Activated naive CD4-positive, alpha-beta T cell treated with anti-CD3 and anti-CD28 coated beads, Interleukin-2, amount 10 ng/mL, durations not matched to agents 7 days and 5 days (primary cell): ENCODE results near the gene PUM2.
"Not testable (repeated sequence)": the region's sequence is repeated elsewhere in the genome, so short reads cannot be mapped to it uniquely, and the experiment has no call there.

ENCODE experiments used
- CTCF ChIA-PET: fragments of 350-600 bp; sonication (Branson Sonifier 250); formaldehyde crosslinking; loops from one replicate; lab custom pipeline; 2021; ENCODE audit warnings: antibody characterized with exemption; lab: Charles Lee
- DNase-seq: peaks from one replicate; pipeline ENCODE4 v3.0.0-alpha.2; 2020
- H3K27ac Mint-ChIP-seq: one replicate; pipeline ENCODE4 v1.8.0; 2021; ENCODE audit warnings: mild to moderate bottlenecking, moderate library complexity, mixed read lengths
- H3K27me3 Mint-ChIP-seq: one replicate; pipeline ENCODE4 v1.8.0; 2021; ENCODE audit warnings: mild to moderate bottlenecking, mixed read lengths
- H3K36me3 Mint-ChIP-seq: one replicate; pipeline ENCODE4 v1.8.0; 2021; ENCODE audit warnings: mixed read lengths
- H3K4me1 Mint-ChIP-seq: one replicate; pipeline ENCODE4 v1.8.0; 2021; ENCODE audit warnings: mixed read lengths
- H3K4me3 Mint-ChIP-seq: one replicate; pipeline ENCODE4 v1.8.0; 2021; ENCODE audit warnings: mild to moderate bottlenecking, moderate library complexity, mixed read lengths
- H3K9me3 Mint-ChIP-seq: one replicate; pipeline ENCODE4 v1.8.0; 2021; ENCODE audit warnings: mixed read lengths

PUM2 gene

DNA sequence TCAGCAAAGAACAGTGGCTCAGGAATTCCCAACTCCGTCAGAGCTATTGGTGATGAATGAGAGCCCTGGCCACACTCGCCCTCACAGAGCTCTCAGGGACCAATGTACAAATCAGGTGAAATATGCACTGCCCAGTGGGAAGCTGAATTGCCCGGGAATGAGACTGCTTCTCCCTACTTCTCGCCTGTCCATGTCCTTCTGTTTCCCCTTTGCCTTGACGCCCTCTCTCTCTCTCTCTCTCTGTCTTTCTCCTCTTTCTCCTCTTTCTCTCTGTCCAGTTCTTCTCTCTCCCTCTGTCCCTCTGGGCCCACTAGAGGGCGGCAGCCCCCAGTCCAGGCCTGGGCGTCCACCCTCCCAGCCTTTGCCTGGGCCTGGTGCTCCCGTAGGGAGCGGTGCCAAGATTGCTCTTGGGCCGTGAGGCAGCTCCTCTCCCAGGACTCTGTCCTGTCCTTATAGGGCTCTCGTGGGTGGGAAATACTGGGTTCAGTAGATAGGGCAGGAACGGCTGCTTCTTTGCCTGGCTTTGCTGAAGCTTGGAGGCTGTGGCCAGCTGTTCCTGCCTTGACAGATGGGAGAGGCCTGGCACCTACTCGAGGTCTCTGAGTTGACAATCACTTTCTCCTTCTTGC lies 28.4 kb upstream of the PUM2 start:
- H3K27me3 Mint-ChIP-seq = peaks cover 39% of the 10 kb centered on the region
- no peak overlapping the region for H3K4me3 Mint-ChIP-seq
- no peaks in the 10 kb centered on the region for H3K9me3 Mint-ChIP-seq
- H3K36me3 Mint-ChIP-seq = no peaks in the 10 kb centered on the region
- CTCF ChIA-PET = interaction anchor here (0.7 to 2.1 kb wide), 5 partner anchors 27 to 53 kb away, joined by 3 to 14 read pairs (median 3); no protein-coding TSS in a partner anchor
- no peak overlapping the region for H3K27ac Mint-ChIP-seq
- DNase-seq = no peak
- H3K4me1 Mint-ChIP-seq = peaks cover 3% of the 10 kb centered on the region

DNA sequence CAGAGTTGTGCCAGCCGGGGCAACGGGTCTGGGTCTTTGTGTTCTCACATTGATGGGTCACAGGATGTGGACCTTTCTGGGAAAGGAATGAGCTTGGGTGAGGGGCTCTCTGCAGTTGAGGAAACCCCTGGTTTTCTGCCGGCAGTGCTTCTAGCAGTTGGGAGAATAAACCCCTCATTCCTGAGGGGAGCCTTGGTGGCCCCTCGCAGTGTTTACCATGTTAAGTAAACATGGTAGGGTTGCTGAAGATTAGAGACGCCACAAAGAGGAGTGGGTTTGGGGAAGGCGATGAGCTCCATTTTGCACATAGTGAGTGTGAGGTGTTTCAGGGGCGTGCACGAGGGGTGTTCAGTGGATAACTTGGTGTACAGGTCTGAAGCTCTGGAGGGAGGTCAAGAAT lies 27.7 kb upstream of the PUM2 start:
- Mint-ChIP-seq H3K36me3 (no peaks in the 10 kb centered on the region), H3K9me3 (no peaks in the 10 kb centered on the region), H3K4me1 (peaks cover 3% of the 10 kb centered on the region), H3K27me3 (peaks cover 43% of the 10 kb centered on the region), H3K27ac (no peak overlapping the region), H3K4me3 (no peak overlapping the region)
- CTCF ChIA-PET = interaction anchor here (0.7 to 2.1 kb wide), 3 partner anchors 27 to 46 kb away, joined by 3 to 14 read pairs (median 5); no protein-coding TSS in a partner anchor
- no peak for DNase-seq

DNA sequence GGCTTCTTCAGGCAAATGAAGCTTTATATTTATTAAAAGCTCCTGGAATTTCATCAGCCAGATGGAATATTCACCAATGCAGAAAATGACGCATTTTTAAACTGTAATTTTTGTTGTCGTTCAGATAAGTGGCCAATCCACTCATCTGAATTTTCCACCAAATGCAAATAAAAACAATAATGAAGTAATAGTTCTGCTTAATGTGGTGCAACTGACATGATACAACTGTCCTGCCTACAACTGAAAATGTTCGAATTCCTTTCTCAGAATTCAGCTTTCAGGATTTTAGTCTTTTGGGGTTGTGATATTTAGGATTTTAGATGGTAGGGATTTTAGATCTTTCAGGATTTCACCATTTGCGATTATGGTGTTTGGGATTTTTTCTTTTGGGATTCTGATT lies 27.1 kb upstream of the PUM2 start:
- no peaks in the 10 kb centered on the region for H3K4me1 Mint-ChIP-seq
- no peaks in the 10 kb centered on the region for H3K36me3 Mint-ChIP-seq
- CTCF ChIA-PET = interaction anchor here (2.1 kb wide), 1 partner anchor 33 kb away, joined by 14 read pairs; no protein-coding TSS in a partner anchor
- H3K9me3 Mint-ChIP-seq = no peaks in the 10 kb centered on the region
- DNase-seq = no peak
- no peak overlapping the region for H3K4me3 Mint-ChIP-seq
- no peak overlapping the region for H3K27ac Mint-ChIP-seq
- peaks cover 45% of the 10 kb centered on the region for H3K27me3 Mint-ChIP-seq

DNA sequence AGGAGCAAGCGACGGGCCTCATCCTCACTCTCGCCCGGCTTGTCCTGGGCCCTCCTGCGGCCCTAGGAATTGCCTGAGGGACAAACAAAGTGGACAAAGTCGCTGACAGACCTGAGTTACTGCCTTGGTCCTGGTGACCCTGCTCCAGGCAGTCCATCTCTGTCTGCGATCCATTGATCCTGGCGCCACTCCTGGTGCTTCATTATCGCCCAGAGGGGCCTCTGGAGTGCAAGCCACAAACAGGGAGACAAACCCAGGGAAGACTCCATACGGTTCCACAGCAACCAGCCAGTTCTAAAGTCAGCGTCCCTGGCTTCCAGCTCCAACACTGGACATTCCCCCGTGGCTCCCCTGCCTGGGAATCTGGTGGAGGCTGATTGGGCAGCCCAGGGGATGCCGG lies 24.3 kb upstream of the PUM2 start:
- CTCF ChIA-PET, DNase-seq, H3K36me3 Mint-ChIP-seq, H3K4me3 Mint-ChIP-seq, H3K4me1 Mint-ChIP-seq, H3K27ac Mint-ChIP-seq, H3K9me3 Mint-ChIP-seq: not testable (repeated sequence)
- H3K27me3 Mint-ChIP-seq = peaks cover 50% of the 10 kb centered on the region

DNA sequence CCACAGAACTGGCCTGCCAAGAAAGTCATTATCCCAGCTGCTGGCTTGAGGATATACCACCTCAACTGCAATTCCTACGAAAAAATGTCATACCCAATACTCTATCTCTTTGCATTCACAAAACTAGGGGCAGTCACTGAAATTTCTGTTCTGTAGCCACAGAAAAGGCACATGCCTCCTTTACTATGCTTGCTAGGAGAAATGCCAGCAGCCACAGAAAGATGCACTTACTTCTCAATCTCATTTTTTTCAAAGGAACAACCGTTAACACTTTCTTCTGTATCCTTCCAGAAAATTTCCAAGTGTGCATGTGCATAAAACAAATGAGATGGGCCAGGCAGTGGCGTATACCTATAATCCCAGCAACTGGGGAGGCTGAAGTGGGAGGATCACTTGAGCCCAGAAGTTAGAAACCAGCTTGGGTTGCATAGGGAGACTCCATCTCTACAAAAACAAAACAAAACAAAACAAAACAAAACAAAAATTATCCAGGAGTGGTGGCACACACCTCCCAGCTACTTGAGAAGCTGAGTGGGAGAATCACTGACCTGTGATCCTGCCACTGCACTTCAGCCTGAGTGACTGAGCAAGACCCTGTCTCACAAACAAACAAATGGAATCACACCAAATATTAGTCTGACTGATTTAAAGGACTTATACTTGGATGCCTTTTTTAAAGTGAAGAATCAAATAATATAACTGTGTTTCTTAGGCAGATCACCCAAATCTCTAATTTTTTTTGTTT lies 22.4 kb upstream of the PUM2 start:
- Mint-ChIP-seq H3K36me3 (peaks cover 3% of the 10 kb centered on the region), H3K4me3 (no peak overlapping the region), H3K27ac (no peak overlapping the region), H3K4me1 (no peaks in the 10 kb centered on the region), H3K9me3 (peaks cover 18% of the 10 kb centered on the region), H3K27me3 (peaks cover 45% of the 10 kb centered on the region)
- no peak for DNase-seq
- CTCF ChIA-PET = no interaction called here

DNA sequence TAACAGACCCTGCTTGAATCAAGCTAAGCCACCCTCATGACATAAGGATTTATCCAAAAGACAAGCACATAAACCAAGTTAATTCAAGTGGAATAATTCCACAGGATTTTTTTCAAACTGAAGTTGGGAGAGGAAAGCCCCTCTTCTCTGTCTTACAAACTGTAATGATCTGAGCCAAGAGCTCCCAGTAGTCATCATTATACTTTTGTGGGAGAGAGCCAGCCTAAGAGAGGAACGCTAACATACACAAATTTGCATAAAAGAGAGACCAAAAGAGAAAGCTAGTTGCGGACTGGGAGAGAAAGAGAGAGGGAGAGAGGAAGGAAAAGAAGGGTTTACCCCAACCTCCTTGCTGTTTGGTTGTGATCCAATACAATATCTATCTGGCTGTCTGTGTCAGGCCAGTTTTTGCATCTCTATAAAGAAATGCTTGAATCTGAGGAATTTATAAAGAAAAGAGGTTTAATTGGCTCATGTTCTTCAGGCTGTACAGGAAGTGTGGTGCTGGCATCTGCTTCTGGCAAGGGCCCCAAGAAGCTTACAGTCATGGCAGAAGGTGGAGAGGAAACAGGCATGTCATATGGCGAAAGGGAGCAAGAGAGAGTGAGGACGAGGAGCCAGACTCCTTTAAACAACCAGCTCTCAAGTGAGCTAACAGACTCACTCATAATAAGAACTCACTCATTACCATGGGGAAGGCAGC lies 20.8 kb upstream of the PUM2 start:
- peaks cover 10% of the 10 kb centered on the region for H3K36me3 Mint-ChIP-seq
- H3K27ac Mint-ChIP-seq = no peak overlapping the region
- DNase-seq = no peak
- peaks cover 6% of the 10 kb centered on the region for H3K4me1 Mint-ChIP-seq
- H3K27me3 Mint-ChIP-seq = peaks cover 40% of the 10 kb centered on the region
- CTCF ChIA-PET = interaction anchor here (0.6 to 0.9 kb wide), 4 partner anchors 10 to 47 kb away, joined by 3 read pairs; no protein-coding TSS in a partner anchor
- H3K4me3 Mint-ChIP-seq = no peak overlapping the region
- H3K9me3 Mint-ChIP-seq = peaks cover 31% of the 10 kb centered on the region

DNA sequence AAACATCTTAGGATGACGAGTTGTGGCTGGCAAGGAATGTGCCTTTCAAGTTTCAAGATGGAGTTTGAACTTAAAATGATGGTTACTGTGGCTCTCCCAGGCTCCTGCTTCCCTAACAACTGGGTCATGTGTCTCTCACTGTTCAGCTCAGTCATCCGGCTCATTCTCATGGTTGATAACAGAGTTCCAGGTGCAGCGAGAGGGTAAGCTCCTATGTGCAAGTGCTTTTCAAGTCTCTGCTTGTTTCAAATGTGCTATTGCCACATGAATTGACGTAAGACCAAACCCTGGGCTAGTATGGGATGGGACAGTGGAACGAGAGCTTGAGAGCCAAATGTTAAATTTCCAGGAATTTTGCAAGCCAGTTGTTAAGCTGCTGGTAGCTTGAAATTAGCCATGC lies 19.5 kb upstream of the PUM2 start:
- CTCF ChIA-PET = interaction anchor here (1.2 kb wide), 1 partner anchor 44 kb away, joined by 6 read pairs; no protein-coding TSS in a partner anchor
- H3K4me1 Mint-ChIP-seq = peaks cover 18% of the 10 kb centered on the region

DNA sequence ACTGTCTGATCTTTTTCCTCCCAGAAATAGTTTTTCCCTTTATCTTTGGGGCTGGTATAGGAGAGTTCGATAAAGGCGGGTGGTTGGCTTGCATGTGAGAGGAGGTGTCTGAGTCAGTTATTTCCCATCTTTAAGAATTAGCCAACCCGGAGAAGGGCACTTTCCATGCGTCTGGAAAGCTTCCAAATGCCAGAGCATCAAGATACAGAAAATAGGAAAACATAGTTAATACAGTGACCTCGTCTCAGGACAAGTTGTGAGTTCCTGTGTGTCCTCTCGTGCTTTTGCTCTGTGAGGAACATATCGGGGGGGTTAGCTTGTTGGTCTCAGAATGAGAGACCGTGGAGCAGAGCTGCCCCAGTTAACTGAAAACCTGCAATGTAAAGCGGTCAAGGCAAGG lies 18.7 kb upstream of the PUM2 start:
- CTCF ChIA-PET = no interaction called here
- peaks cover 32% of the 10 kb centered on the region for H3K9me3 Mint-ChIP-seq
- H3K4me3 Mint-ChIP-seq = no peak overlapping the region
- peaks cover 26% of the 10 kb centered on the region for H3K4me1 Mint-ChIP-seq
- H3K27ac Mint-ChIP-seq = no peak overlapping the region
- peaks cover 10% of the 10 kb centered on the region for H3K36me3 Mint-ChIP-seq
- DNase-seq = no peak
- peaks cover 31% of the 10 kb centered on the region for H3K27me3 Mint-ChIP-seq

More for the DNA sequence above, 19.5 kb upstream of the PUM2 start:
- H3K4me3 Mint-ChIP-seq = no peak overlapping the region
- H3K36me3 Mint-ChIP-seq = peaks cover 10% of the 10 kb centered on the region
- peaks cover 35% of the 10 kb centered on the region for H3K27me3 Mint-ChIP-seq
- peaks cover 32% of the 10 kb centered on the region for H3K9me3 Mint-ChIP-seq
- H3K27ac Mint-ChIP-seq = no peak overlapping the region
- DNase-seq = no peak

DNA sequence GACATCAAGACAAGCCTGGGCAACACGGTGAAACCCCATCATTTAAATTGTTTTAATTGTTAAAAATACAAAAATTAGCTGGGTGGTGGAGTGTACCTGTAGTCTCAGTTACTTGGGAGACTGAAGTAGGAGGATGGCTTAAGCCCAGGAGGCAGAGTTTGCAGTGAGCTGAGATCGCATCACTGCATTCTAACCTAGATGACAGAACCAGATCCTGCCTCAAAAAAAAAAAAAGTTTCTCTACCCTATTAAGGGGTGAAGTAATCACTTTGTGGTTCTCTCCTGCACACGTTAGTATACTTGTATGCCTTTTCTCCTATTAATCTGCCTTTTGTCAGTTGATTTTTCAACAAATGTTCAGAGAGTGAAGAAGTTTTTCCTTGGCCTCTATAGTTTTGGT lies 18.1 kb upstream of the PUM2 start:
- Mint-ChIP-seq H3K4me3 (no peak overlapping the region), H3K36me3 (peaks cover 10% of the 10 kb centered on the region), H3K27ac (no peak overlapping the region), H3K27me3 (peaks cover 31% of the 10 kb centered on the region), H3K4me1 (peaks cover 28% of the 10 kb centered on the region), H3K9me3 (peaks cover 32% of the 10 kb centered on the region)
- DNase-seq = no peak
- CTCF ChIA-PET = interaction anchor here (0.6 kb wide), 1 partner anchor 375 kb away, joined by 3 read pairs; no protein-coding TSS in a partner anchor

DNA sequence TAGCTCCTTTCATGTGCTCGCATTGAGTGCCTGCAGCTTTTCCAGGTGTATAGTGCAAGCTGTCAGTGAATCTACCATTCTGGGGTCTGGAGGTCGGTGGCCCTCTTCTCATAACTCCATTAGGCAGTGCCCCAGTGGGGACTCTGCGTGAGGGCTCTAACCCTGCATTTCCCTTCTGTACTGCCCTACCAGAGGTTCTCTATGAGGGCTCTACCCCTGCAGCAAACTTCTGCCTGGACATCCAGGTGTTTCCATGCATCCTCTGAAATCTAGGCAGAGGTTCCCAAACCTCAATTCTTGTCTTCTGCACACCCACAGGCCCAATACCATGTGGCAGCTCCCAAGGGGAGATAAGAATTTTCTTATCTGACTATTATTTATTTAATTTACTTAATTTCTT lies 17.3 kb upstream of the PUM2 start:
- Mint-ChIP-seq H3K9me3 (peaks cover 32% of the 10 kb centered on the region), H3K27me3 (peaks cover 23% of the 10 kb centered on the region), H3K4me1 (peaks cover 31% of the 10 kb centered on the region), H3K36me3 (peaks cover 10% of the 10 kb centered on the region)
- H3K27ac Mint-ChIP-seq, DNase-seq, CTCF ChIA-PET, H3K4me3 Mint-ChIP-seq: not testable (repeated sequence)

DNA sequence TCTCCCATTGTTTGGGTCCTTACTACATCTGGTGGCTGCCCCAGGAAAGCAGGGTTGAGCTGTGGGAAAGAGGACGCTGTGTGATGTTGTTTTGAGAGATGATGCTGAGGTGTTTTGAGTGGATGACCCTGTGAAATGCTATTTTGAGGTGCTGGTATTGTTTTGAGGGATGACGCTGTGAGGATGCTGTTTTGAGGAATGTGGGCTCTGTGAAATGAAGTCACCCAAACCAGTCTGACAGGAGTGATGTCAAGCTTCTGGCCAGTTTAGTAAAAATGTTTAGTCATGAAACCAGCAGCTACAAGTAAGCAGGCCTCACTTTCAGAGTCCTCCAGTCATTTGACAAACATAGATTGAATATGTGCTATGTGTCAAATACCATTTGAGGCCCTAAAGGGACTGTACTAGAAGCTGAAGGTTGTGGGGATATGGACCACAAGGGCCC lies 16.1 kb upstream of the PUM2 start:
- CTCF ChIA-PET = interaction anchor here (1.0 to 2.1 kb wide), 4 partner anchors 14 to 276 kb away, joined by 4 to 10 read pairs (median 5); no protein-coding TSS in a partner anchor
- Mint-ChIP-seq H3K36me3 (peaks cover 10% of the 10 kb centered on the region), H3K4me1 (peaks cover 31% of the 10 kb centered on the region), H3K9me3 (peaks cover 27% of the 10 kb centered on the region), H3K27me3 (peaks cover 20% of the 10 kb centered on the region), H3K27ac (no peak overlapping the region), H3K4me3 (no peak overlapping the region)
- no peak for DNase-seq

DNA sequence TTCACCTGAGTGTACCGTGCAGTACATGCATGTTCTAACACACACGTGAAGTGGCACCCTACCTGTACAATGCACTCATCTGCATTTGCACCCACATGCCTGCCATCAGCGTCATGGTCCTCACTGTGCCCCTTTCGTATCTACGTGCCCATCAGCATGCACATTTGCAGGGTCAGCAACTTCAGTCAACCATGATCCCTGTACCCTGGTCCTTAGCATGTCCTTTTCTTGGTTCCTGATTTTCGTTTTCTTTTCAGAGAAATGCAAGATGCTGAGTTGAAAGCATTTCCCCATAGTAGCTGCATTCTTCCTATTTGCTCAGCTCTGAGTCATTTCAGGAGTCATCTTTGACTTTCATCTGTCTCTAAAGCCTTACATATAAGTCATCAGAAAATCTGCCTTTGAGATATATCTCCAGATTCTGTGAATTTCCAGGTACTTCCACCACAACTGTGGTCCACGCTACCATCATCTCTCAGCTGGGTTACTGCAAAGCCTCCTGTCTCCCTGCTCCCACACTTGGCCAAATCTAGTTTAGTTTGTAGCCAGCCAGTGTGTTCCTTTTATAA lies 14.7 kb upstream of the PUM2 start:
- CTCF ChIA-PET = interaction anchor here (1.3 to 2.1 kb wide), 4 partner anchors 12 to 46 kb away, joined by 4 to 10 read pairs (median 5); no protein-coding TSS in a partner anchor
- DNase-seq = peak; percentile 71
- Mint-ChIP-seq H3K4me1 (peaks cover 31% of the 10 kb centered on the region), H3K4me3 (no peak overlapping the region), H3K36me3 (peaks cover 10% of the 10 kb centered on the region), H3K27ac (peak overlapping the region; percentile 61), H3K9me3 (peaks cover 25% of the 10 kb centered on the region), H3K27me3 (peaks cover 17% of the 10 kb centered on the region)

DNA sequence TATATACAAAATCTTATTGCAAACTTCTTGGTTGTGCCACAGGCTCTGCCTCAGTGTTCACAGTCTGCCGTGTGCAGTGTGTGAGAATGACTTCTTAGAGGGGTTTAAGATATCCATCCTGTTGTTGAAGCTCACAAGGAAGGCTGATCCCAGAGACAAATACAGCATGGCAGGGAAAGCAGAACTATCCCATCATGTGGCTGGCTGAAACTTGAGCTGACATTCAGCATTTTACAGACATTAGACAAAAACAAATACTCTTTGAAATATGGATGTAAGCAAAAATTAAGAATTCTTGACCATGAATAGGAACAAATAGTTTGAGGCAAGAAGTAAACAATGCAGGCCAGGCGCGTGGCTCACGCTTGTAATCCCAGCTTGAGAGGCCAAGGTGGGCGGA lies 12.9 kb upstream of the PUM2 start:
- Mint-ChIP-seq H3K4me3 (no peak overlapping the region), H3K4me1 (peaks cover 31% of the 10 kb centered on the region)

More for the DNA sequence above, 12.9 kb upstream of the PUM2 start:
- no peak for DNase-seq
- Mint-ChIP-seq H3K27me3 (peaks cover 5% of the 10 kb centered on the region), H3K9me3 (peaks cover 17% of the 10 kb centered on the region), H3K36me3 (peaks cover 10% of the 10 kb centered on the region), H3K27ac (no peak overlapping the region)
- CTCF ChIA-PET = interaction anchor here (1.0 to 1.6 kb wide), 2 partner anchors 10 to 48 kb away, joined by 3 to 4 read pairs; no protein-coding TSS in a partner anchor
